GM10266 (cell line): ENCODE data around the gene TNFRSF21.

Experiments used
- DNase-seq: peaks from one replicate; pipeline ENCODE4 v3.0.0; 2012; ENCODE audit errors: extremely low spot score
- CTCF ChIP-seq: IDR thresholded peaks from 2 replicates; pipeline ENCODE4 v1.5.1; 2012; ENCODE audit warnings: mild to moderate bottlenecking, low read depth; ENCODE audit not compliant: control insufficient read depth, insufficient read depth; ENCODE audit errors: missing control alignments

Gene TNFRSF21

DNA sequence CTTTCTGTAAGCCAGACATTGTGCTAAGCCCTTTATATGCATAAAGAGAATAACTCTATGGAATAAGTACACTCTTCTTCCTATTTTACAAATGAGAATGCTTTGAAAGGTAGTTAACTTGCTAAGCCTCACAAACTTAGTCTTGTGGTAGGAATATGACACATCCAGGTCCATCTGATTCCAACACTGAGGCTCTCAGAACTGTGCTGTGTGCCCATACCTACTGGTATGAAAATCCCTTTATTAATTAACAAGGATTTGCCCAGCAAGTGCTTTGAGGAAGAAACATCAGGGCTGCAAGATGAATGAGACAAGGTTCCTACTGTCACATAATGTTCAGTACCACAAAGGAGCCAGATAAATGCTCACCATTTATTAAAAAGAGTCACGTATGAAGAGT lies 122.6 kb downstream of the TNFRSF21 start:
- no peak for TF ChIP-seq CTCF

DNA sequence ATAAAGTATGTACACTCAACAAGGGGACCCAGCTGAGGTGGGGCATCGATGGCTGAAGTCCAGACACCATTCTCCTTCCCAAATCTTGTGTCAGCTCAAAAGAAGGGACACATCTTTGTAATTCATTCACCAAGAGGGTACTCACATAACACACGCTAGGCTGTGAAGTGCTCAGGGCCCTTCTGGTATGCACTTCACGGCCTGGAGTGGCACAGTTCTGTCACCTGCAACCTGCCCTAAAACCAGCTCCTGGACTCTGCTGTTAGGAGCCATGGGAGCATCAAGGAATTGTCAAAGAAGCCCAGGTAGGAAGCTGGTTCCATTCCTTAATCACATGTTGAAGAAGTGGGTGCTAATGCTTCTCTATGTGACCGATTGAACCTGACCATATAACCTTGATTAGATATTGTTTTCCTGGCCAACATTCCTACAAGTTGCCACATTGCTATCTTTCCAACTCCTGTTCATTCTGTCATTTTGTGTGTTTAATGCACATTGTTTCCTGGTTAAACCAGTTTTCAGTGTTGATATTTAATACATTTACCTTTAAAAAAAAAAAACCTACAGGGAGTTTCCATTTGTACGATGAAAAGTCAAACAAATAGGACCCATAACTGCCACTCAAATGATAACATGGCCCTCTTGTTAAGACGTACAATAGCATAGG lies 127.3 kb downstream of the TNFRSF21 start:
- no peak for DNase-seq
- no peak for TF ChIP-seq CTCF

More for the DNA sequence above, 122.6 kb downstream of the TNFRSF21 start:
- no peak for DNase-seq

- DNase-seq = no peak
Measured at GRCh38 chr6:47181681-47182080, 128.0 kb downstream of the TNFRSF21 start.

More at GRCh38 chr6:47181681-47182080, 128.0 kb downstream of the TNFRSF21 start:
- TF ChIP-seq CTCF = no peak
